T1000 (cell line): ENCODE results near the gene SORBS2.

Experiments
- DNase-seq: peaks from one replicate; lab custom pipeline; 2025; ENCODE audit warnings: mixed read lengths; lab: John Stamatoyannopoulos, UW

Gene SORBS2

GRCh38 chr4:185774845-185775680, 36.9 kb downstream of the SORBS2 start:
- DNase-seq, result no peak

- no peak for DNase-seq
Observed at GRCh38 chr4:185774131-185774653, 37.8 kb downstream of the SORBS2 start.

DNA sequence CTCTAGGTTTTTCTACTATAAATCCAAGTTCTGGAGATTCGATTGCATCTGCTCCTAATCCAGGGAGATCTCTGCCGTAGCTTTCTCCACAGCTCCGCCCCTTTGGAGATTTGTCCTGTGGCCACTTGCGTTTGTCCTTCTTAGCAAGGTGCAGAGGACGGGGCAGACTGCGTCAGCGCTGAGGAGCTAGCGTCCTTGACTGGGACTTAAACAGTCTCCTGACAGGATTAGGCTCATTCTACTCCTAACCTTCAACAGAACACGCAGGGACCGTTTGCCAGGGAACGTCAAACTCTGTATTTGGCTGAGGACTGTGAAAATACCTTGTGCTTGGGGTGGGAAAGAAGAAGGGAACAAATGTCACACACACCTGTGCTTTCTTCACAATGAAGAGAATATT, 38.6 kb downstream of the SORBS2 start:
- no peak for DNase-seq

GRCh38 chr4:185772391-185773093, 39.5 kb downstream of the SORBS2 start:
- no peak for DNase-seq

DNA sequence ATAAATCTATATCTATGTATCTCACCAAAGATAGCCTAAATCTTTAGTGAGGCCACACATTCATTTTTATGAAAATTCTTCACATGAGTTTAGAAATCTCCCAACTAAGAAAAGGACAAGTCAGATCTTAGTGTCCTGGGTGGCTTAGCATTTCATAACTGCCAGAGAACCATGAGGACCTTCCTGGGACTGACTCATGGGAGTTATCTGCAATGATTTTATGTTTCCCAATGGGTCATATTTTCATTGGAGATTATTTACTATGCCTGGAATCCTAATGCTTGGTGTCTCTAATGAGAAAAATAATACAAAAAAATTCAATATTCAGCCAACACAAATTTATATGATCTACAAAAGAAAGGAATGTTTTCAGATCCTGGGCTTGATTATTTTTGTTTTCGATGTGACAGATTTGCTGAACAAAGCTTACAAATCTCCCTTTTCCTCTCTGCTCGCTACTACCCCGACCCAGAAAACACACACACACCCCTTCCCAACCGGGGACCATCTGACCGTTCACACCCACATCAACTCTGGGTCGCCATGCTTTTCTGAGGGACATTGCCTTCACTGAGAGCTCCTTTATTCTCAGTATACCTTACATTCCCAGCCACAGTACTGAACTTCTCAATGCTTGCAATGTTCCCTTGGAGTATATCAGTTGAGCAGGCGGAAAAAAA, 40.1 kb downstream of the SORBS2 start:
- DNase-seq, result no peak

GRCh38 chr4:185767528-185767927, 44.5 kb downstream of the SORBS2 start:
- DNase-seq, result no peak

GRCh38 chr4:185764876-185765275, 47.1 kb downstream of the SORBS2 start:
- DNase-seq, result no peak

DNA sequence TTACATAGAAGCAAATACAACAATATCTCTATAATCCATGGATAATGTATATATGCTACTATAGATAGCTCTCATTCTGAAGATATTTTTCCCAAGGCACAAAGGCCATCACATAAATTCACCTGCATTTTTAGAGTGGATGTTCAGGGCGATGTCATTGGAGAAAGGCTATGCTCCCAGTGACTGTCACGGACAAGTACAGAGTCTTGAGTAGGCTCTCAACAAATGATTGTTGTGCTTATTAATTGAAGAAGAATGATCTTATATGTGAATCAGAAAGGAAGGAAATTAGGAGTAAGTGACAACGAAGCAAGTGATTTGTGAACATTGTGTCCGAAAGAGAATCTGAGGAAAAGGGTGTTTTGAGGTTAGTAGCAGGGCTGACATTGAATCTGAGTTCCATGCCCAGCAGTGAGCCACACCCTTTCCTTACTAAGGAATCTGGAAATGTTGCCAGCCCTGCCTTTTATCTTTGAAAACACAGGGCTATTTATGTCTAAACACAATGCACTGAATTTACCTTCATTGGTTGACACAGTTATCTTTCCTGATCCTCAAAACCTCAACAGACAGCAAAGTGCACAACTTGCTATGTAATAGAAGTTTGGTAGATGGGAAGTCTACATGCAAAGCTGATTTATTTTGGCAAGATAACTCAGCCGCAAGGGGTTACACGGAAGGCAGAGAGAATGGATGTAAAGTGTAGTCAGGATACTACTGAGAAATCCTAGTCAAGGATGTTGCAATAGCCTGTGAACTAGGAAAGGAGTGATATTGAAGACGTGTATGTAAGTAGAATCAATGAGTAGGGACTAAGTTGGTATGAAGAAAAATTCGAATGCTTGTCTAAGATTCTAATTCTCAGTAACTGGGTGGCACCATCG, 50.4 kb downstream of the SORBS2 start:
- no peak for DNase-seq

- DNase-seq, result no peak
Observed at GRCh38 chr4:185758807-185759206, 53.2 kb downstream of the SORBS2 start.

DNA sequence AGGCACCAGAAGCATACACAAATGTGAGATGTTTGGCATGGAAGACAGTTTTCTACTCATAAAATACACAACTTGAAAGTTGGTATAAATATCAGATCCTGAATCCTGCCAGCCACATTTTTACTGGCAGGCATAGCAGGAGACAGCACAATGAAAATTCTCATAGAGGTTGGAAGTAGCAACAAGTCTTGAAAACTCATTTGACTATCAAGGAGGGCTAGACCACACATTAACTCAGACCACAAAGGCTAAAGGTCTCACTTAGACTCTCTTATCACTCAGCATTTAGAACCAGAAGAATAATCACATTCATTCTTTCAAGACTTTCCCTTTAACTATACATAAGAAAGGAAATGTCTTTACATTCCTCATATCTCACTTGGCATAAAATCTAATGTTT, 56.5 kb downstream of the SORBS2 start:
- DNase-seq, result no peak

GRCh38 chr4:185754961-185755360, 57.0 kb downstream of the SORBS2 start:
- DNase-seq, result no peak

- DNase-seq, result no peak
Observed at GRCh38 chr4:185752872-185753271, 59.1 kb downstream of the SORBS2 start.

GRCh38 chr4:185749858-185750257, 62.1 kb downstream of the SORBS2 start:
- no peak for DNase-seq

GRCh38 chr4:185748901-185749390, 63.0 kb downstream of the SORBS2 start:
- DNase-seq, result no peak

- DNase-seq, result no peak
Observed at GRCh38 chr4:185745891-185746290, 66.1 kb downstream of the SORBS2 start.

GRCh38 chr4:185744946-185745345, 67.0 kb downstream of the SORBS2 start:
- no peak for DNase-seq

DNA sequence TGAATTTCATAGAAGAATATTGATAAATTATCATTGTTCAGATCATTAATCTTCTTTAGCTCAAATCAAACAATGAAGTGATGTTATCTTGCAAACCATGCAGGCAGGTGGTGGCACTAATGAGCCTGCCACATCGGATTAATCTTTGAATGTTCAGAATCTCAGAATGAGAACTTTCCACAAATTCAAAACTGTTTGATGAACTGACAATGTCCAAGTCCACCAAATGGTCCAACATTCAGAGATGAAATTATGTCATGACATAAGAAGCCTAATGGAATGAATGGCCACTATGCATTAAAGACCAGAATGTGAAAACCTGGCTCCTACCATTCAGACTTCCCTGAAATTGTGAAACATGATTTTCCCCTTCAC, 67.5 kb downstream of the SORBS2 start:
- no peak for DNase-seq

DNA sequence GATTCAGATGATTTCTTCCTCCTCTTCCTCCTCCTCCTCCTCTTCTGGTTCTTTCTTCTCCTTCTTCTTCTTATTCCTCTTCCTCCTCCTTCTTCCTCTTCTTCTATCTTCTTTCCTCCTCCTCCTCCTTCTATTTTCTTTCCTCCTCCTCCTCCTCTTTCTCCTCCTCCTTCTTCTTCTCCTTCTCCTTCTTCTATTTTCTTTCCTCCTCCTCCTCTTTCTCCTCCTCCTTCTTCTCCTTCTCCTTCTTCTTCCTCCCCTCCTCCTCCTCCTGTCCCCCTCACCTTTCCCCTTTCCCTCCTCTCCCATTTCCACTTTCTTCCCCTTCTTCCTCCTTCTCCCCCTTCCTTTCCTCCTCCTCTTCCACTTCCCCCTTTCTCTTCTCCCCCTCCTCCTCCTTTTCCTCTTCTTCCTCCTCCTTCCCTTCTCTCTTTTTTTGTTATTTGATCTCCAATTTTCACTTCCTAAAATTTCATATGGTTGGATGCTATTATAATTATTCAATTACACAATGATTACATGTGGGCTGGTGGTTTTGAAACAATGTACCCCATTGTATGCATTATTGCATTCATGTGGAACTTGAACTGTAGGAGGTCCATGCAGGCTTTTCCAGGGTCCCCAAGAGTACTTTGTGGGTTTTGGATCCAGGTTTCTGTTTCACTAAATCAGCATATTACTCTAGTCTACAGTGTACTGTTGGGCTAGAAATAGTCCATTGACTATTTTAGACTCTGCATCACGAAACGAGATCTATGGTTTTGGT, 68.1 kb downstream of the SORBS2 start:
- no peak for DNase-seq

DNA sequence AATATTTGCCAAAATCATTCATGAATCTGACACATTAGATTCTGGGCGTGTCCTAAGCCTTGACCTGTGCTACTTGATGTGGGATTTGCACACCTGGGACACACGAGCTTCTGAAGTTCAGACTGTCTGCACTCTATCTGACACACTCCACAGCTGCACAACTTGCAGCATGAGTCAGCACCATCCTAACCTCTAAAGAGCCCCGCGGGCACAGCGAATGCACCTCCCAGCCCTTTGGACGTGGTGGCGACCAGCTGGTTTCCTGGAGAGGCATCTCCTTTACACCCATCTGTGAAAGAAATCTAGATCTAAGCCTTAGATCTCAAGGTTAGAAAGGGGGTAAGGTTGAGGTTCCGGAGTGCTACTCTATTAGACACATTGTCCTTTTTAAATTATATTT, 69.2 kb downstream of the SORBS2 start:
- no peak for DNase-seq

DNA sequence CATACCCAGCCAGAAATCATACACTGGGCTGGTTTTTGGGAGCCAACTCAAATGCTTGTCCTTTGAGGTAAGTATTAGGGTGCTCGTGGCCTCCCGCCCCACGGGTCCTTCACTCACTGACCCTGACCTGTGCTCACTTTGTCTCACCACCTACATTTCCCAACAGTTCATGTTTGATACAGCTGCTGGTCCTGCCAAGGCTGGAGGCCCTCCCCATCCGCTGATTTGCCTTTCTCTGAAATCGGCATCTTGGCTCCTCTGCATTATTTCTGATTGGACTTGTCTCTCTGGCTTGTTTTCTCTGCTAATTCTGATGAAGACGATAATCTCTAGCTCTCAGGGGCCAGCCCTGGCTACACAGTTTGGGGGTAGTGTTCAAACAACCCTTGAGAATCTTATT, 70.2 kb downstream of the SORBS2 start:
- DNase-seq, result no peak

GRCh38 chr4:185740471-185740873, 71.5 kb downstream of the SORBS2 start:
- no peak for DNase-seq
